RWPE2 (cell line): ENCODE data around the gene GNAO1.

ENCODE experiments used
- ATAC-seq: fragments of 200-7000 bp; cut with Tn5 transposase; 3 replicates; pipeline ENCODE4 v1.9.1; 2021; ENCODE audit warnings: low read depth
- DNase-seq: peaks from one replicate; pipeline ENCODE4 v3.0.0-alpha.2; 2020; ENCODE audit warnings: low spot score
- H3K27ac ChIP-seq: fragments of 450-650 bp; 2 replicates; pipeline ENCODE4 v1.5.1; 2017; ENCODE audit warnings: mild to moderate bottlenecking; ENCODE audit not compliant: poor library complexity, severe bottlenecking
- H3K27me3 ChIP-seq: fragments of 250-450 bp; sonication (Bioruptor Pico); 2 replicates; pipeline ENCODE4 v1.5.1; 2021; ENCODE audit warnings: mild to moderate bottlenecking, moderate library complexity; ENCODE audit not compliant: insufficient read depth, poor library complexity, severe bottlenecking
- H3K36me3 ChIP-seq: fragments of 250-450 bp; sonication (Bioruptor Pico); 2 replicates; pipeline ENCODE4 v1.5.1; 2020; ENCODE audit warnings: low read depth, mild to moderate bottlenecking, moderate library complexity
- H3K4me1 ChIP-seq: fragments of 250-450 bp; sonication (Bioruptor Pico); 2 replicates; pipeline ENCODE4 v1.5.1; 2021; ENCODE audit warnings: mild to moderate bottlenecking, moderate library complexity; ENCODE audit not compliant: insufficient read depth, poor library complexity, severe bottlenecking
- H3K4me3 ChIP-seq: fragments of 250-450 bp; sonication (Bioruptor Pico); 2 replicates; pipeline ENCODE4 v1.5.1; 2021; ENCODE audit warnings: mild to moderate bottlenecking, moderate library complexity; ENCODE audit not compliant: severe bottlenecking
- H3K9me3 ChIP-seq: fragments of 250-450 bp; sonication (Bioruptor Pico); 2 replicates; pipeline ENCODE4 v1.5.1; 2021; ENCODE audit warnings: mild to moderate bottlenecking, moderate library complexity; ENCODE audit not compliant: severe bottlenecking
- CTCF ChIP-seq: fragments of 450-650 bp; IDR thresholded peaks from one replicate; pipeline ENCODE4 v1.5.1; 2017; ENCODE audit warnings: mild to moderate bottlenecking, moderate library complexity; ENCODE audit not compliant: poor library complexity, severe bottlenecking

The GNAO1 gene

GRCh38 chr16:56244612-56245011 is 53.3 kb downstream of the GNAO1 start:
- no peak for ATAC-seq
- TF ChIP-seq CTCF: no peak
- no peaks in the 10 kb centered on the region for H3K9me3 ChIP-seq
- peak overlapping the region; percentile 66 for H3K27ac ChIP-seq
- H3K4me1 ChIP-seq: peaks cover 13% of the 10 kb centered on the region
- no peak overlapping the region for H3K4me3 ChIP-seq
- no peak for DNase-seq
- H3K36me3 ChIP-seq: no peaks in the 10 kb centered on the region
- H3K27me3 ChIP-seq: no peaks in the 10 kb centered on the region

GRCh38 chr16:56245197-56245596 is 53.9 kb downstream of the GNAO1 start:
- H3K4me3 ChIP-seq: no peak overlapping the region
- DNase-seq (no peak), ATAC-seq (peak; percentile 77)
- no peaks in the 10 kb centered on the region for H3K27me3 ChIP-seq
- peak overlapping the region; percentile 66 for H3K27ac ChIP-seq
- TF ChIP-seq CTCF: no peak
- H3K4me1 ChIP-seq: peaks cover 13% of the 10 kb centered on the region
- no peaks in the 10 kb centered on the region for H3K9me3 ChIP-seq
- H3K36me3 ChIP-seq: no peaks in the 10 kb centered on the region

- no peaks in the 10 kb centered on the region for H3K27me3 ChIP-seq
- peak overlapping the region; percentile 66 for H3K27ac ChIP-seq
- DNase-seq (peak; percentile 92), ATAC-seq (peak; percentile 96)
- H3K36me3 ChIP-seq: no peaks in the 10 kb centered on the region
- peaks cover 13% of the 10 kb centered on the region for H3K4me1 ChIP-seq
- no peak overlapping the region for H3K4me3 ChIP-seq
- H3K9me3 ChIP-seq: no peaks in the 10 kb centered on the region
- TF ChIP-seq CTCF: no peak
These were observed 54.9 kb downstream of the GNAO1 start for GRCh38 chr16:56246051-56246817.

- Histone ChIP-seq H3K36me3 (no peaks in the 10 kb centered on the region), H3K27me3 (no peaks in the 10 kb centered on the region), H3K27ac (no peak overlapping the region), H3K9me3 (no peaks in the 10 kb centered on the region), H3K4me1 (peaks cover 13% of the 10 kb centered on the region), H3K4me3 (no peak overlapping the region)
- ATAC-seq: no peak
- no peak for TF ChIP-seq CTCF
- DNase-seq: no peak
These were observed 55.7 kb downstream of the GNAO1 start for GRCh38 chr16:56247018-56247417.

- Histone ChIP-seq H3K4me1 (peaks cover 13% of the 10 kb centered on the region), H3K9me3 (no peaks in the 10 kb centered on the region), H3K27me3 (no peaks in the 10 kb centered on the region), H3K27ac (no peak overlapping the region), H3K36me3 (no peaks in the 10 kb centered on the region), H3K4me3 (no peak overlapping the region)
- ATAC-seq (no peak), DNase-seq (no peak)
- TF ChIP-seq CTCF: no peak
These were observed 56.5 kb downstream of the GNAO1 start for GRCh38 chr16:56247808-56248207.
